Measurements from ENCODE around the gene TOP2A. TPM values are rescaled to one million over a fixed set of nuclear protein-coding genes. Genes with fewer than 3 reads are reported as not detected.
A peak's percentile ranks its signal among the peaks of the same experiment; 100 is the strongest.

Gene TOP2A
- total RNA-seq, 1 donor from 2014 or later, result 41.9 TPM

DNA sequence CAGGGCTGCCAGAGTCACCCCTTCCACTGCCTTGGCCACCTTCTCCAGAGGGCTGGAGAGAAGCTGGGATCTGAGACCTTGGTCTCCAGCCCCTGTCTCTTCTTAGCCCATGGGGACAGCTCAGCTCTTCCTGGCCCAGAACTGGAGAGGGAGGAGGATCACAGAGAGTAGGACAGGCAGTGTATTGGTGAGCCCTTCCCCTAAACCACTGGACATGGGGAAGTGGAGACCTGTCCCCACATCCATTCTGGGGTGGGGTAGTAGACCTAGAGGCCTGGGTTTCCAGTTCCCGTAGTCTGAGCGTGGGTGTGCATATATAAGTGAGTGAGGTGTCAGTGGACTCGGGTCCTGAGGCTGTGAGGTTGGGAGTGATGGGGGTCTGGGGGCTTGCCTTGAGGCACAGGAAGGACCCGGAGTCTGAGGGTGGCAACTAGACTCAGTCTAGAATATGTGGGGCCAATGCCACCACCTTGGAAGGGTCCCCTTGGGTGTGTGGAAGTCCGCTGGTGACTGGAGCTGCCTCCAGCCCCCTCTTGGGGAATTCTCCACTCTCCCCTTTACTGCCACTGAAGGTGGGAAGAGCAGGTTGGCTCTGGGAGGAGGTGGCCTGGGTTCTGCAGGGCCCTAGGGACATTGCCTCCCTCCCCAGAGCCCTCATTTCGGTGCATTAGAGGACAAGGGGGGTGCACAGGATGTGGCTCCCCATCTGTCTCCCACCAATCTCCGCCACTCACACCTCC lies 73.1 kb downstream of the TOP2A start:
- H3K4me1 Mint-ChIP-seq (ENCODE audit: unreplicated experiment), result peaks cover 82% of the 10 kb centered on the region
- H3K27me3 Mint-ChIP-seq (ENCODE audit: unreplicated experiment), result no peaks in the 10 kb centered on the region
- H3K9me3 Mint-ChIP-seq (ENCODE audit: unreplicated experiment), result no peaks in the 10 kb centered on the region
- TF ChIP-seq, protein P1, sequence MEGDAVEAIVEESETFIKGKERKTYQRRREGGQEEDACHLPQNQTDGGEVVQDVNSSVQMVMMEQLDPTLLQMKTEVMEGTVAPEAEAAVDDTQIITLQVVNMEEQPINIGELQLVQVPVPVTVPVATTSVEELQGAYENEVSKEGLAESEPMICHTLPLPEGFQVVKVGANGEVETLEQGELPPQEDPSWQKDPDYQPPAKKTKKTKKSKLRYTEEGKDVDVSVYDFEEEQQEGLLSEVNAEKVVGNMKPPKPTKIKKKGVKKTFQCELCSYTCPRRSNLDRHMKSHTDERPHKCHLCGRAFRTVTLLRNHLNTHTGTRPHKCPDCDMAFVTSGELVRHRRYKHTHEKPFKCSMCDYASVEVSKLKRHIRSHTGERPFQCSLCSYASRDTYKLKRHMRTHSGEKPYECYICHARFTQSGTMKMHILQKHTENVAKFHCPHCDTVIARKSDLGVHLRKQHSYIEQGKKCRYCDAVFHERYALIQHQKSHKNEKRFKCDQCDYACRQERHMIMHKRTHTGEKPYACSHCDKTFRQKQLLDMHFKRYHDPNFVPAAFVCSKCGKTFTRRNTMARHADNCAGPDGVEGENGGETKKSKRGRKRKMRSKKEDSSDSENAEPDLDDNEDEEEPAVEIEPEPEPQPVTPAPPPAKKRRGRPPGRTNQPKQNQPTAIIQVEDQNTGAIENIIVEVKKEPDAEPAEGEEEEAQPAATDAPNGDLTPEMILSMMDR (IDR thresholded peaks at IDR 0.05), result no peak
- H3K27ac Mint-ChIP-seq (ENCODE audit: unreplicated experiment), result peak overlapping the region; percentile 83
- DNase-seq (ENCODE audit: extremely low spot score, unreplicated experiment), result no peak
- H3K36me3 Mint-ChIP-seq (ENCODE audit: unreplicated experiment), result peaks cover 14% of the 10 kb centered on the region
- H3K4me3 Mint-ChIP-seq (ENCODE audit: unreplicated experiment), result peak overlapping the region; percentile 78

DNA sequence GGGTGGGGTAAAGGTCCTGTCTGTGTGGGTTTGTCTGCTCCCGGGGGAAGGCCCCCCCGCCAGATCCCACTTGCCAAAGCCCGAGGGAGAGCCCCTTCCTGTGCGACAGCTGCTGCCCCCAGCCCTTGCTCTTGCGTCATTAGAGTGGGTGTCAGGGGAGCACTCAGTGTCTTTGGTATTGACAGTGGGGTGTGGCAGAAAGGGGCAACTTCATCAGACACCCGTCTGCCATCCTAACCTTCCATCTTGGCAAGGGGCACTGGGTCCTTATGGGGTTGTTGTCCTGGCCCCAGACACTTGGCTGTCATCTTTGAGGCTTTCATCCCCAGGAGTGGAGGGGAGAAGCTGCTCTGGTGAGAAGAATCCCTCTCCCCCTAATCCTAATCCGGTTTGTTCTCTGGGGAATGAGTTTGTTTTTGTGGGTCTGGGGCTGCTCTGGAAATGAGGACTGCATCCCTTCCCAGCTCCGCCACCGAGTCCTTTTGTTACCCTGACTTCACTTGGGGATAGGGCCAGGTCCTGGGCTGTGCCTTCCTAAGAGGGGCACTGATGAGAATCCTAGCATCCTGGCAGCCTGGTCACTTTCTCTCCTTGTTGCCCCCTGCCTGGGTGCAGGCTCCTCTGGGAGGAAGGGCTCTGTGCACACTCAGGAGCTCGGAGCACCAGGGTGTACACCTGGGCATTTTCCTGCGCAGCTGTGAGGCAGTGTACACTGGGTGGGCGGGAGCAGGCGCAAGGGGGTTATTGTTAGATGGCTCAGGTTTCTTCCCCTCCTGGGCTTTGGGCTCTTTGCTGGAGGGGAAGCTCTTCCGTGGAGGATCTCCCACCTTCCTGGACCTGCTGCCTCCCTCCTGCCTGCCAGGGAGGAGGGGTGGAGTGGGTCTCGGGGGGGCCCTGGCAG lies 74.2 kb downstream of the TOP2A start:
- TF ChIP-seq, protein P1 (IDR thresholded peaks at IDR 0.05), result no peak
- Mint-ChIP-seq H3K27ac (ENCODE audit: unreplicated experiment) (peak overlapping the region; percentile 83), H3K36me3 (ENCODE audit: unreplicated experiment) (peaks cover 13% of the 10 kb centered on the region), H3K4me3 (ENCODE audit: unreplicated experiment) (peak overlapping the region; percentile 78), H3K9me3 (ENCODE audit: unreplicated experiment) (no peaks in the 10 kb centered on the region), H3K27me3 (ENCODE audit: unreplicated experiment) (no peaks in the 10 kb centered on the region), H3K4me1 (ENCODE audit: unreplicated experiment) (peaks cover 78% of the 10 kb centered on the region)
- no peak for DNase-seq (ENCODE audit: extremely low spot score, unreplicated experiment)

DNA sequence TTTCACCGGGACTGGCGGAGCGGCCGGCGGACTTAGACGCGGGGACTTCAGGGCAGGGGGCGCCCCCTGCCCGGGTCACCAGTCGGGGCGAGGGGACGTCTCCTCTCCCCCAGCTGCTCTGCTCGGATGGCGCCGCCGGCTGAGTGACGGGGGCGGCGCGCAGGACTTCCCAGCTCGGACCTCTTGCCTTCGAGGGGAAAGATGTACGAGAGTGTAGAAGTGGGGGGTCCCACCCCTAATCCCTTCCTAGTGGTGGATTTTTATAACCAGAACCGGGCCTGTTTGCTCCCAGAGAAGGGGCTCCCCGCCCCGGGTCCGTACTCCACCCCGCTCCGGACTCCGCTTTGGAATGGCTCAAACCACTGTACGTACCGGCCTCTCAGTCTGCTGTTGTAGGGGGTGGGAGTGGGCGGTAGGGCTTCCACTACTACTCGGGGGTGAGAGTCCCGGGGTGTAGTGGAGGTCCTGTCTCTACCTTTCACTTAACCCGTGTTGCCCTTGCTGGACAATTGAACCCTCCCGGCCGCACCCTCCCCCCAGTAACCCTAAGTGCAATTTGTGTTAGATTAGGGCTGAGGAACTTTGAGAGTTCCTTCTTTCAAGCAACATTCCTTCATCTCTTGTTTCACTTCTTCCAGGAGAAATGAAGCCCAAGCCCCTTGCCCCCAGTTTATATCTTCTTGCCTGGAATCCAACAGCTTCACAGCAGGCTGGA lies 75.0 kb downstream of the TOP2A start:
- Mint-ChIP-seq H3K27ac (ENCODE audit: unreplicated experiment) (peak overlapping the region; percentile 80), H3K36me3 (ENCODE audit: unreplicated experiment) (peaks cover 11% of the 10 kb centered on the region), H3K4me3 (ENCODE audit: unreplicated experiment) (peak overlapping the region; percentile 78), H3K27me3 (ENCODE audit: unreplicated experiment) (no peaks in the 10 kb centered on the region), H3K9me3 (ENCODE audit: unreplicated experiment) (no peaks in the 10 kb centered on the region), H3K4me1 (ENCODE audit: unreplicated experiment) (peaks cover 69% of the 10 kb centered on the region)
- TF ChIP-seq, protein P1 (IDR thresholded peaks at IDR 0.05), result no peak
- no peak for DNase-seq (ENCODE audit: extremely low spot score, unreplicated experiment)

DNA sequence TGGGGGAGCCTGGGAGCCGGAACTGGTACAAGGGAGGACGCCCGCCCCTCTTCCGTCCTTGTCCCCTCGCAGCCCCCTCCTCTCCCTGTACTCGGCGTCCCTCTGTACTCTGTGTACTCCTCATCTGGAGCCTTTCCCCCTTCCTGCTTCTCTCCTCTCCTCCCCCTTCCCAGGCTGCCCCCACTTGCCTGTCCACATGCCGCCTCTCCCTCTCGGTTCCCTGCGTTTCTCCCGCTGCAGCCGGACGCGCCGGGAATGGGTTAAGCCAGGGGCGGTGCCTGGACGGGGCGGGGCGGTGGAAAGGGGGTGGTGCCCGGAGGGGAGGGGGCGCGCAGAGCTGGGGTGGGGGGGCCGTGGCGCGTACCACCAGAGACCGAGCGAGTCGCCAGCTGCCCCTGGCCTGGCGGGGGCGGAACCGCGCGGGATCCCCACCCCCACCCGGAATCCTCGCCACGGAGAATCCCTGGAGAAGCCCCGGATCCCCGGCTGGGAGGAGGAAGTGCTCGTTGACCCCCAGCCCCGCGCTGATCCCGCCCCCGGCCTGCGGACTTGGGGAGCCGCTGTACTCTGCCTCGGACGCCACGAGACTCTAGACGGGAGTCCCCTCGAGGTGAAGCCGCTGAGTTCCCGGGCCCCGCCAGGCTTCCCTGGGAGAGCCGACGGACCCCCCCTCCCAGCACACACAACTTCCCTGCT lies 75.7 kb downstream of the TOP2A start:
- DNase-seq (ENCODE audit: extremely low spot score, unreplicated experiment), result no peak
- Mint-ChIP-seq H3K27ac (ENCODE audit: unreplicated experiment) (peak overlapping the region; percentile 54), H3K27me3 (ENCODE audit: unreplicated experiment) (no peaks in the 10 kb centered on the region), H3K4me1 (ENCODE audit: unreplicated experiment) (peaks cover 62% of the 10 kb centered on the region), H3K36me3 (ENCODE audit: unreplicated experiment) (peaks cover 11% of the 10 kb centered on the region), H3K4me3 (ENCODE audit: unreplicated experiment) (peak overlapping the region; percentile 78), H3K9me3 (ENCODE audit: unreplicated experiment) (no peaks in the 10 kb centered on the region)
- TF ChIP-seq, protein P1 (IDR thresholded peaks at IDR 0.05), result no peak
